ENCODE measurements around the gene UBE2Q1. TPM values are rescaled to one million over a fixed set of nuclear protein-coding genes. Genes with fewer than 3 reads are reported as not detected.

UBE2Q1 gene
- total and polyA plus RNA-seq, 4 donors: 25.5 to 63.9 (median 45.0) TPM

GRCh38 chr1:154550657-154551056 is 7.8 kb downstream of the UBE2Q1 start:
- H3K4me3 ChIP-seq (ENCODE audit: low read length in 2 of 2): no peak overlapping the region
- peaks cover 9 to 29% of the 10 kb centered on the region in 2 donors for H3K36me3 ChIP-seq (ENCODE audit: control insufficient read depth in 1 of 2, insufficient read depth in 2 of 2, low read length in 1 of 2)
- H3K27me3 ChIP-seq (ENCODE audit: control insufficient read depth in 1 of 2, insufficient read depth in 2 of 2, low read length in 1 of 2): no peaks in the 10 kb centered on the region
- 69 to 77% methylated on average over 6 of the region's 6 CpGs for WGBS, 2 donors
- no peak overlapping the region for H3K27ac ChIP-seq (ENCODE audit: low read depth in 1 of 2, low read length in 2 of 2)
- intact Hi-C loops (cut with DNase I): no loop called here
- ATAC-seq (ENCODE audit: low FRiP score) (no peak), DNase-seq (no peak)
- H3K9me3 ChIP-seq (ENCODE audit: control insufficient read depth, low read length): no peaks in the 10 kb centered on the region
- no peaks in the 10 kb centered on the region for H3K4me1 ChIP-seq (ENCODE audit: control insufficient read depth in 1 of 2, insufficient read depth in 2 of 2, low read length in 2 of 2)

DNA sequence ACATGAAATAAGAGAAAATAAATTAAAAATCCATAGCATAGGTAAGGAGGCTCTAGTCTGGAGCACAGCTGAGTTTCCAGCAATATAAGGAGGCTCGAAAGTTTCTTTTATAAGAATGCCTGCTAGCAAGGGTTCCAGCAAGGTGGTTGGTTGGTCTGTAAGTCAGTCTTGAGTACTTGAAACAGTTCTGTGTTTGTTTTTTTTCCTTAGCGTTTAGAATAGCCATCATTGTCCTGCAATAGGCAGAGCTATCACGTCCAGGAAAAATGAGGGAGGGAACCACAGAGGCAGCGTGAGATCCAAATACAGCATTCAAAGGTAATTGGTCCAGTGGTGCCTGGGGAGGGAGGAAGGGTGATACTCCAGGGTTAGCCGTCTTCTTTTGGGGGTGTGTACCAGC is 8.4 kb downstream of the UBE2Q1 start:
- Histone ChIP-seq H3K4me3 (ENCODE audit: low read length in 2 of 2) (no peak overlapping the region), H3K27ac (ENCODE audit: low read depth in 1 of 2, low read length in 2 of 2) (no peak overlapping the region), H3K4me1 (ENCODE audit: control insufficient read depth in 1 of 2, insufficient read depth in 2 of 2, low read length in 2 of 2) (no peaks in the 10 kb centered on the region), H3K9me3 (ENCODE audit: control insufficient read depth, low read length) (no peaks in the 10 kb centered on the region), H3K27me3 (ENCODE audit: control insufficient read depth in 1 of 2, insufficient read depth in 2 of 2, low read length in 1 of 2) (no peaks in the 10 kb centered on the region), H3K36me3 (ENCODE audit: control insufficient read depth in 1 of 2, insufficient read depth in 2 of 2, low read length in 1 of 2) (peaks cover 9 to 25% of the 10 kb centered on the region in 2 donors)
- intact Hi-C loops (cut with DNase I): no loop called here
- 45 to 50% methylated on average over 5 of the region's 5 CpGs for WGBS, 2 donors
- ATAC-seq (ENCODE audit: low FRiP score): no peak
- no peak for DNase-seq

- 73% methylated on average over 3 of the region's 3 CpGs for WGBS, 2 donors
- H3K4me1 ChIP-seq (ENCODE audit: control insufficient read depth in 1 of 2, insufficient read depth in 2 of 2, low read length in 2 of 2): no peaks in the 10 kb centered on the region
- no peak overlapping the region for H3K4me3 ChIP-seq (ENCODE audit: low read length in 2 of 2)
- peaks cover 4 to 22% of the 10 kb centered on the region in 2 donors for H3K36me3 ChIP-seq (ENCODE audit: control insufficient read depth in 1 of 2, insufficient read depth in 2 of 2, low read length in 1 of 2)
- ATAC-seq (ENCODE audit: low FRiP score): no peak
- intact Hi-C loops (cut with DNase I): loop anchor here in 1 of 2 donors (5.0 kb wide), 2 partner anchors 67 to 142 kb away; partner anchors contain the start of gene IL6R
- no peaks in the 10 kb centered on the region for H3K27me3 ChIP-seq (ENCODE audit: control insufficient read depth in 1 of 2, insufficient read depth in 2 of 2, low read length in 1 of 2)
- DNase-seq: no peak
- no peaks in the 10 kb centered on the region for H3K9me3 ChIP-seq (ENCODE audit: control insufficient read depth, low read length)
- no peak overlapping the region for H3K27ac ChIP-seq (ENCODE audit: low read depth in 1 of 2, low read length in 2 of 2)
Observed at GRCh38 chr1:154549202-154549770, 9.2 kb downstream of the UBE2Q1 start.

DNA sequence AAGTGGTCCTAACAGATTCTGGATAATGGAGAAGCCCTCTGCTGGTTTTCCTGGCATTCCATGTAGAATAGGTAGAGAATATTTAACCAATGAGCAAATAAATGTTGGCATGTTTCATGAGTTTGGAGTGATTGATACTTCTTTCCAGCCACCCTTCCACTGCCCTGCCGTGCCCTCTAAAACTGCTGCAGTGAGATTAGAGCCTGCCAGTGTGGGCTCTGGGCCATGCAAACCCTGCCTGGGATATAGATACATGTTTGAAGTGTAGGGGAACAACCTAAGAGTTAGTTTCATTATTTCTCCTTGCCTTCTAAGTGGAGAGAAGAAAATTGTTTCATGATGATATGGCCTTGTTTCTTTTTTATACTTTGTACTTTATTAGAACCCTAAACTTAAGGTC is 10.4 kb downstream of the UBE2Q1 start:
- intact Hi-C loops (cut with DNase I): loop anchor here in 1 of 2 donors (5.0 kb wide), 2 partner anchors 66 to 141 kb away; partner anchors contain the start of gene IL6R
- peaks cover 4 to 18% of the 10 kb centered on the region in 2 donors for H3K36me3 ChIP-seq (ENCODE audit: control insufficient read depth in 1 of 2, insufficient read depth in 2 of 2, low read length in 1 of 2)
- H3K27ac ChIP-seq (ENCODE audit: low read depth in 1 of 2, low read length in 2 of 2): no peak overlapping the region
- no peaks in the 10 kb centered on the region for H3K27me3 ChIP-seq (ENCODE audit: control insufficient read depth in 1 of 2, insufficient read depth in 2 of 2, low read length in 1 of 2)
- DNase-seq: no peak
- H3K4me3 ChIP-seq (ENCODE audit: low read length in 2 of 2): no peak overlapping the region
- no peak for ATAC-seq (ENCODE audit: low FRiP score)
- no peaks in the 10 kb centered on the region for H3K9me3 ChIP-seq (ENCODE audit: control insufficient read depth, low read length)
- no peaks in the 10 kb centered on the region for H3K4me1 ChIP-seq (ENCODE audit: control insufficient read depth in 1 of 2, insufficient read depth in 2 of 2, low read length in 2 of 2)
- 0 to 3% methylated on average over 1 of the region's 1 CpG for WGBS, 2 donors

GRCh38 chr1:154547105-154547732 is 11.2 kb downstream of the UBE2Q1 start:
- intact Hi-C loops (cut with DNase I): loop anchor here in 1 of 2 donors (5.0 kb wide), 2 partner anchors 65 to 140 kb away; partner anchors contain the start of gene IL6R
- DNase-seq: no peak
- WGBS, 2 donors: 76 to 77% methylated on average over 11 of the region's 11 CpGs
- no peak overlapping the region for H3K4me3 ChIP-seq (ENCODE audit: low read length in 2 of 2)
- no peaks in the 10 kb centered on the region for H3K4me1 ChIP-seq (ENCODE audit: control insufficient read depth in 1 of 2, insufficient read depth in 2 of 2, low read length in 2 of 2)
- no peaks in the 10 kb centered on the region for H3K27me3 ChIP-seq (ENCODE audit: control insufficient read depth in 1 of 2, insufficient read depth in 2 of 2, low read length in 1 of 2)
- no peak for ATAC-seq (ENCODE audit: low FRiP score)
- no peaks in the 10 kb centered on the region for H3K9me3 ChIP-seq (ENCODE audit: control insufficient read depth, low read length)
- peaks cover 4 to 15% of the 10 kb centered on the region in 2 donors for H3K36me3 ChIP-seq (ENCODE audit: control insufficient read depth in 1 of 2, insufficient read depth in 2 of 2, low read length in 1 of 2)
- no peak overlapping the region for H3K27ac ChIP-seq (ENCODE audit: low read depth in 1 of 2, low read length in 2 of 2)

DNA sequence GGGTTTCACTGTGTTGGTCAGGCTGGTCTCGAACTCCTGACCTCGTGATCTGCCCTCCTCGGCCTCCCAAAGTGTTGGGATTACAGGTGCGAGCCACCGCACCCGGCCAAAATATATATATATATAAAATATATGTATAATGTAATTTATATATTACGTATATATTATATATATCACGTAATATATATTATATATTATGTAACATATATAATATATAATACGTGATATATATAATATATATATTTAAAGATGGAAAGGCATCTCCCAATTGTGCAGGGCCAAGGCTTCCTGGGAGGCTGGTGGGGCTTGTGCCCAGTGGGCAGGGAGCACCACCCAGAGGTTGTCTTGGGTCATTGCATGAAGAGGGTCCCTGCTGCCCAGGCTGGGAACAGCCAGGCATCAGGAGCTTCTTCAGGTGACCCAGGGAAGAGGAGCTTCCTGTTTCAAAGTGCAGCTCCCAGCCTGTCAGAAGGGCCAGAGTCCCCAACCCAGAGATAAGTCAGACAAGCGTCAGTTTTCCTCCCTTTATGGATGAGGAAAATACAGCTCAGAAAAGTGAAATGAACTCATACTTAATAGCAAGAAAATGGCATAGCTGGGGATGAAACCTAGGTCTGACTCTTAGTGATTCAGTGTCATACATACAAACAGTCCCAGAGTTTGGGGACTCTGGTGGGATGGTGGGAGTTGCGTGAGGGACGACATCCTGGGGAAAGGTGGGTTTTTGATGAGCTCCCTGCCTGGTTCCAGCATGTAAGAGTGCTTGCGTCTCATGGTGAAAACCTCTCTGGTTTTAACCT is 12.0 kb downstream of the UBE2Q1 start:
- 84 to 87% methylated on average over 13 of the region's 13 CpGs for WGBS, 2 donors
- ATAC-seq (ENCODE audit: low FRiP score) (no peak), DNase-seq (peak in 1 of 2 donors; percentile 66)
- Histone ChIP-seq H3K27ac (ENCODE audit: low read depth in 1 of 2, low read length in 2 of 2) (no peak overlapping the region), H3K4me3 (ENCODE audit: low read length in 2 of 2) (no peak overlapping the region), H3K36me3 (ENCODE audit: control insufficient read depth in 1 of 2, insufficient read depth in 2 of 2, low read length in 1 of 2) (peaks cover 0 to 8% of the 10 kb centered on the region in 2 donors), H3K9me3 (ENCODE audit: control insufficient read depth, low read length) (no peaks in the 10 kb centered on the region), H3K4me1 (ENCODE audit: control insufficient read depth in 1 of 2, insufficient read depth in 2 of 2, low read length in 2 of 2) (no peaks in the 10 kb centered on the region), H3K27me3 (ENCODE audit: control insufficient read depth in 1 of 2, insufficient read depth in 2 of 2, low read length in 1 of 2) (no peaks in the 10 kb centered on the region)
- intact Hi-C loops (cut with DNase I): loop anchor here in 1 of 2 donors (5.0 kb wide), 2 partner anchors 64 to 139 kb away; partner anchors contain the start of gene IL6R

- ATAC-seq (ENCODE audit: low FRiP score) (no peak), DNase-seq (no peak)
- Histone ChIP-seq H3K36me3 (ENCODE audit: control insufficient read depth in 1 of 2, insufficient read depth in 2 of 2, low read length in 1 of 2) (no peaks in the 10 kb centered on the region), H3K4me3 (ENCODE audit: low read length in 2 of 2) (no peak overlapping the region), H3K27ac (ENCODE audit: low read depth in 1 of 2, low read length in 2 of 2) (no peak overlapping the region), H3K9me3 (ENCODE audit: control insufficient read depth, low read length) (no peaks in the 10 kb centered on the region), H3K4me1 (ENCODE audit: control insufficient read depth in 1 of 2, insufficient read depth in 2 of 2, low read length in 2 of 2) (no peaks in the 10 kb centered on the region), H3K27me3 (ENCODE audit: control insufficient read depth in 1 of 2, insufficient read depth in 2 of 2, low read length in 1 of 2) (no peaks in the 10 kb centered on the region)
- WGBS, 2 donors: 35 to 40% methylated on average over 6 of the region's 6 CpGs
- intact Hi-C loops (cut with DNase I): no loop called here
Observed at GRCh38 chr1:154541231-154541630, 17.2 kb downstream of the UBE2Q1 start.

DNA sequence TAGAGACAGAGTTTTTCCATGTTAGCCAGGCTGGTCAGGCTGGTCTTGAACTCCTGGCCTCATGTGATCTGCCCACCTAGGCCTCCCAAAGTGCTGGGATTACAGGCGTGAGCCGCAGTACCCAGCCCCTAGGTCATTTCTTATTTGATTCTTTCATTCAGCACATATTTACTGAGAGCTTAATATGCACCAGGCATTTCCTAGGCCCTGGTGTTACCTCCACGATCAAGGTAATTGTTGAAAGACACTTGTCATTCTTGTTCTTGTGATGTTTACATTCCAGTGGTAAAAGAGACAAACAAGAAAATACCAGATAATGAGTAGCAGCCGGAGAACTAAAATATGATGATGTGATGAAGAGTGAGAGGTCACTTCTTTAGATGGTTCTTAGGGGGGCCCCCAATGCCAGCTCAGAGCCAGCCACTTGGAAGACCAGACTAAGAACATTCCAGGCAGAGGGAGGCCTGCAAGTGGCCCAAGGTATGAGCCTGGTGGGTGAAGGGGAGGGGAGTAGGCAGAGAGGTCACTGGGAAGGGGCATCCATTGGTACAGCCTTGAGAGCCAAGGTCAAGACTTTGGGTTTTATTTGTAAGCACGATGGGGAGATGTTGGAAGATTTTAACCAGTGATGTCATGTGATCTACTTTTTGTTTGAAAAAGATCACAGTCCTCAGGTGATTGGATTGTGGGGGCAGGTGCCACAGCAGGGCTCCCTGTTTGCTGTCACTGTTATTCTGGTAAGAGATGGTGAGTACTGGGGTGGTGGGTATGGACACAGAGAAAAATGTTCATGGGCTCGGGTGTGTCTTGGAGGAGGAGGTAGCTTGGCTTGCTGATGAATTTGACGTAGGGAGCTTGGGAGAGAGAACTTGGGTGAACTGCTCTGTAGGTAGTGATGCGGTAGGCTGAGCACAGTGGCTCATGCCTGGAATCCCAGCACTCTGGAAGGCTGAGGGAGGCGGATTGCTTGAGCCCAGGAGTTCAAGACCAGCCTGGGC is 18.7 kb downstream of the UBE2Q1 start:
- no peaks in the 10 kb centered on the region for H3K36me3 ChIP-seq (ENCODE audit: control insufficient read depth in 1 of 2, insufficient read depth in 2 of 2, low read length in 1 of 2)
- ATAC-seq (ENCODE audit: low FRiP score): no peak
- no peak overlapping the region for H3K27ac ChIP-seq (ENCODE audit: low read depth in 1 of 2, low read length in 2 of 2)
- WGBS, 2 donors: 81 to 82% methylated on average over 9 of the region's 9 CpGs
- H3K4me1 ChIP-seq (ENCODE audit: control insufficient read depth in 1 of 2, insufficient read depth in 2 of 2, low read length in 2 of 2): no peaks in the 10 kb centered on the region
- peaks cover 2% of the 10 kb centered on the region for H3K9me3 ChIP-seq (ENCODE audit: control insufficient read depth, low read length)
- intact Hi-C loops (cut with DNase I): no loop called here
- H3K27me3 ChIP-seq (ENCODE audit: control insufficient read depth in 1 of 2, insufficient read depth in 2 of 2, low read length in 1 of 2): no peaks in the 10 kb centered on the region
- no peak for DNase-seq
- no peak overlapping the region for H3K4me3 ChIP-seq (ENCODE audit: low read length in 2 of 2)

Measured in aorta (tissue), 5 donors.